ENCODE results near the gene RELN. TPM values are rescaled to one million over a fixed set of nuclear protein-coding genes. Genes with fewer than 3 reads are reported as not detected.
"Not testable (repeated sequence)": the region's sequence is repeated elsewhere in the genome, so short reads cannot be mapped to it uniquely, and the experiment has no call there.

Gene RELN
- total and polyA plus RNA-seq, 5 donors: 1.1 to 4.1 (median 1.4) TPM

DNA sequence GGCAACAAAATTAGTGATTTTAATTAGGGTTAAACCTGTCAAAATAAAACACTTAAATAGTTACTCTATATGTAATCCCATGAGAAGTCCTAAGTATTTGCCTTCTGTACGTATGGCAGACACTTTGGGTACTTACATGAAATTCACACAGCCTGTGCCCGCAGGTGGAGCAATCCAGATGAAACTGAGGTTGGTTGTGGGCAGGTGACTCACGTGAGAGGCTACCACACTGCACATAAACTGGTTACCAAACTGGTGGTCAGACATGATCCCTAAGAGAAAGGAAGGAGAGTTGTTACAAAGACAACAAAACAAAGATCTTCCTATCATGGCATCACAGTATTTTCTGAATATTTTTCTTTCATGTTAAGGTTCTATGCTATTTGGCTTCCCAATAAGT is 156.1 kb downstream of the RELN start:
- no peak overlapping the region for H3K27ac ChIP-seq (ENCODE audit: low read length)
- DNase-seq: no peak
- intact Hi-C loops (cut with DNase I): no loop called here
- H3K27me3 ChIP-seq (ENCODE audit: control insufficient read depth, insufficient read depth): no peaks in the 10 kb centered on the region
- WGBS: 80% methylated on average over 3 of the region's 3 CpGs
- H3K9me3 ChIP-seq (ENCODE audit: control insufficient read depth, low read length): no peaks in the 10 kb centered on the region
- no peaks in the 10 kb centered on the region for H3K4me1 ChIP-seq (ENCODE audit: control insufficient read depth, insufficient read depth, low read length)
- no peak for ATAC-seq
- no peak overlapping the region for H3K4me3 ChIP-seq (ENCODE audit: low read length)

DNA sequence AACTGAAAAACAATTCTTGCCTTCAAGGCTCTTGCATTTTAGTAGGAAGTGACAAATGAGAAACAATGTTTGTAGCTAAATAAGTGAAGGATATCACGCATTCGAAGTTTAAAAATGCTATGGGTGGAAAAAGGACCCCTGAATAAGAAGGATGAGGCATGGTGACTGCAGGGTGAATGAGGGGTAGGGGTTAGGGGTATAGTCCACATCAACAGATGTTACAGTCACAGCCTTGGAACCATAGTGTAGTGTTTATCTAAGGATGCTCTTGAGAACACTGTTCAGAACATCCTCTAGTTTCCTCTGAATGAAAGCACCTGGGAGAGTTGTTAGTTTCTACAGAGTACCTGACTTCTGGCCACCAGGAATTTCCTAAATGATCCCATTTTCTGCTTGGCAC is 157.0 kb downstream of the RELN start:
- ATAC-seq: no peak
- intact Hi-C loops (cut with DNase I): no loop called here

DNA sequence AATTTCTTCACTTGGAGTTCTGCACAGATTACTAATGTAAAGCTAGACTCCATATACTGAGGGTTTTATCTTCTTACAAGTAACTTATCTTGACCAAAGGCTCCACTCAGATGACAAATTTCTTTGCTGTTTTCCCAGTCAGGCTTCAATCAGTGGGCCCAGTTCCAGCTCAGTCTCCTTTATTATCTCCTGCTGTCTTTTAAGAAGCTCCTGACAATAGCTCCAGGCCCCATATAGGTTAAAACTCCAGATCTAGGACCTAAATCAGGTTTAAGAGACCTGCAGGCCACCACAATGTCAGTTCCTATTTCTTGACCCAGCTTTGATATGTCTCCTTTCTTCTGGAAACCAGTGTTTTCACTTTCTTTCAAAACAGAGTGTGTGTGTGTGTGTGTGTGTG is 165.2 kb downstream of the RELN start:
- Histone ChIP-seq H3K27ac (ENCODE audit: low read length) (no peak overlapping the region), H3K4me1 (ENCODE audit: control insufficient read depth, insufficient read depth, low read length) (no peaks in the 10 kb centered on the region), H3K9me3 (ENCODE audit: control insufficient read depth, low read length) (no peaks in the 10 kb centered on the region), H3K4me3 (ENCODE audit: low read length) (no peak overlapping the region), H3K27me3 (ENCODE audit: control insufficient read depth, insufficient read depth) (no peaks in the 10 kb centered on the region)
- ATAC-seq (no peak), DNase-seq (no peak)
- intact Hi-C loops (cut with DNase I): no loop called here

More for the DNA sequence above, 157.0 kb downstream of the RELN start:
- Histone ChIP-seq H3K4me1 (ENCODE audit: control insufficient read depth, insufficient read depth, low read length) (no peaks in the 10 kb centered on the region), H3K9me3 (ENCODE audit: control insufficient read depth, low read length) (no peaks in the 10 kb centered on the region), H3K27ac (ENCODE audit: low read length) (no peak overlapping the region), H3K27me3 (ENCODE audit: control insufficient read depth, insufficient read depth) (no peaks in the 10 kb centered on the region), H3K4me3 (ENCODE audit: low read length) (no peak overlapping the region)
- no peak for DNase-seq
- WGBS: 74% methylated on average over 2 of the region's 2 CpGs

DNA sequence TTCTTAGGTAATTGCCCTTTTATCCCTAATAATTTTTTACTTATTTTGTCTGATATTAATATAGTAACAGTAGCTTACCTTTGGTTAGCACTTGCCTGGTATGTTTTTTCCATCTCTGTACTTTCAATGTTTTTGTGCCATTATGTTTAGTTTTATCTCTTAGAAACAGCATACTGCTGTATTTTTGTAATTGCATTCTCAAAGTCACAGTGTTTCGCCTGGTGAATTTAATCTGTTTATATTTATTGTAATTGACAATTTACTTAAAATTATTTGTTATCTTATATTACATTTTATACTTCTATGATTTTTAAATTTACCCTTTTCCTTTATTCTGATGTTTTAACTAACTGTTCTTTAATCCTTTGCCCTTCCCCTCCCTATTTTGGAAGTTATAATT is 166.4 kb downstream of the RELN start:
- DNase-seq (no peak), ATAC-seq (no peak)
- Histone ChIP-seq H3K27ac (ENCODE audit: low read length) (no peak overlapping the region), H3K4me3 (ENCODE audit: low read length) (no peak overlapping the region), H3K27me3 (ENCODE audit: control insufficient read depth, insufficient read depth) (no peaks in the 10 kb centered on the region), H3K4me1 (ENCODE audit: control insufficient read depth, insufficient read depth, low read length) (no peaks in the 10 kb centered on the region), H3K9me3 (ENCODE audit: control insufficient read depth, low read length) (no peaks in the 10 kb centered on the region)
- 94% methylated on average over 1 of the region's 1 CpG for WGBS
- intact Hi-C loops (cut with DNase I): no loop called here

DNA sequence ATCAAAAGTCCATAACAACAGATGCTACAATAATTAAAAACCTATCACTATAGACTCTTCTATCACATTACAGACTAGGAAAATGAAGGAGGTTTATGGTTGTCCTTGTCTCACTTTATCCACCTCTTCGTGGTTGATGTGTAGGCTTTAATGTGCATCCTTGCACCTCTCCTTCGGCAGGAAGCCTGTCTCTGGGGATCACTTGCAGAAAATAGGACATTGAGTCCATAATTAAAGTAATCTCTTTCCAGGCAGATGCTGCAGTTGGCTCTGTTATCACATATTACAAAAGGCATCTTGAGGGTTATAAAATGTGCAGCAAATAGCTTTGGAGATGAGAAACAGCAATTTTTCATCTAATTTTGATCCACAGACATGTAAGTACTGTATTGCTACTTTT is 168.4 kb downstream of the RELN start:
- Histone ChIP-seq H3K4me1 (ENCODE audit: control insufficient read depth, insufficient read depth, low read length) (no peaks in the 10 kb centered on the region), H3K27ac (ENCODE audit: low read length) (no peak overlapping the region), H3K9me3 (ENCODE audit: control insufficient read depth, low read length) (no peaks in the 10 kb centered on the region), H3K27me3 (ENCODE audit: control insufficient read depth, insufficient read depth) (no peaks in the 10 kb centered on the region), H3K4me3 (ENCODE audit: low read length) (no peak overlapping the region)
- no peak for DNase-seq
- WGBS: 52% methylated on average over 2 of the region's 2 CpGs
- ATAC-seq: no peak
- intact Hi-C loops (cut with DNase I): no loop called here

DNA sequence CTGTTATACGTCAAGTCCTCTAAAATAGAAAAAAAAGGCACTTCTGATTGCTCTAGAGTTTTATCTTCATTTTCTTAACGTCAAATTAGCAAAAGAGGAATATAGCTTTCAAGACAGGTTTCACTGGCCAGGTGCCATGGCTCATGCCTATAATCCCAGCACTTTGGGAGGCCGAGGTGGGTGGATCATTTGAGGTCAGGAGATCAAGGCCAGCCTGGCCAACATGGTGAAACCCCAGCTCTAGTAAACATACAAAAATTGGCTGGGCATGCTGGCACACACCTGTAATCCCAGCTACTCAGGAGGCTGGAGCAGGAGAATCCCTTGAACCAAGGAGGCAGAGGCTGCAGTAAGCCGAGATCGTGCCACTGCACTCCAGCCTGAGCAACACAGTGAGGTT is 173.5 kb downstream of the RELN start:
- H3K27ac ChIP-seq (ENCODE audit: low read length); ATAC-seq; intact Hi-C loops (cut with DNase I); DNase-seq; H3K27me3 ChIP-seq (ENCODE audit: control insufficient read depth, insufficient read depth); H3K4me1 ChIP-seq (ENCODE audit: control insufficient read depth, insufficient read depth, low read length); H3K4me3 ChIP-seq (ENCODE audit: low read length); H3K9me3 ChIP-seq (ENCODE audit: control insufficient read depth, low read length): not testable (repeated sequence)
- 76% methylated on average over 5 of the region's 5 CpGs for WGBS

DNA sequence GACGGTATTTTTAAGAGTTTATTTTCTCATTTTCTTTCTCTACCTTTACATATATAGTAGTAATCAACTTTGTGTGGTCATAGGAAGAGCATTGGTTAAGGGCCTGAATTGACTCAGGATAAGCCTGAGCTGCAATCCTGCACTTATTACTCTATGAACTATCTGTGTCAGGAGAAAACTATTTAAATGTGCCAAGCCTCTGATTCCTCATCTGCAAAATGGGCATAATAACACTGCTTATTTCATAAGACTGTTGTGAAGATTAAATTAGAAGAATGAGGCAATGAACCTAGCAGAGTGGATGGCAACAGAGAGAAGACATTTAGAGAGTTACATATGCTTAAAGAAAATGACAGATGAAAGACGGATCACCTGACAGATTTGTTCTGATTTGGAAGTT is 175.5 kb downstream of the RELN start:
- ATAC-seq: no peak
- H3K27me3 ChIP-seq (ENCODE audit: control insufficient read depth, insufficient read depth): no peaks in the 10 kb centered on the region
- 86% methylated on average over 2 of the region's 2 CpGs for WGBS

DNA sequence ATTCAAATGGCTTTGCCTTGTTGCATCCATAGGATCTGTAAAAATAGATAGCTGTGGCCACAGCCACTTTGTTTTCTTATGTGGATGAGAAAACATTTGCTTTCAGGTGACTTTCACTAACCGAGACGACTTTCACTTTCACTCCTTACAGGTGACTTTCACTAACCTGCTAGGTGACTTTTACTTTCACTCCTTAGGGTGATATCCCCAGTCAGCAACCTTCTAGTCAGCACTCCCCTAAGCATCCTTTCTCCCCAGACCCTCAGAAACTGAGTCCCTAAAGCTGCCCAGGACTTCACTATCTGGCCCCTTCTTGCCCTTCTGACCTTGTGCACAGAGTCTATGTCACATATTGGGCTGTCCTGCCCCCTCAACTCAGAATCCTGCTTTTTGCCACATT is 177.5 kb downstream of the RELN start:
- no peaks in the 10 kb centered on the region for H3K9me3 ChIP-seq (ENCODE audit: control insufficient read depth, low read length)
- ATAC-seq (no peak), DNase-seq (no peak)
- intact Hi-C loops (cut with DNase I): no loop called here
- no peak overlapping the region for H3K27ac ChIP-seq (ENCODE audit: low read length)
- no peaks in the 10 kb centered on the region for H3K4me1 ChIP-seq (ENCODE audit: control insufficient read depth, insufficient read depth, low read length)
- 80% methylated on average over 2 of the region's 2 CpGs for WGBS
- H3K27me3 ChIP-seq (ENCODE audit: control insufficient read depth, insufficient read depth): no peaks in the 10 kb centered on the region
- H3K4me3 ChIP-seq (ENCODE audit: low read length): no peak overlapping the region

More for the DNA sequence above, 175.5 kb downstream of the RELN start:
- intact Hi-C loops (cut with DNase I): no loop called here
- Histone ChIP-seq H3K4me3 (ENCODE audit: low read length) (no peak overlapping the region), H3K4me1 (ENCODE audit: control insufficient read depth, insufficient read depth, low read length) (no peaks in the 10 kb centered on the region), H3K27ac (ENCODE audit: low read length) (no peak overlapping the region), H3K9me3 (ENCODE audit: control insufficient read depth, low read length) (no peaks in the 10 kb centered on the region)
- DNase-seq: no peak

DNA sequence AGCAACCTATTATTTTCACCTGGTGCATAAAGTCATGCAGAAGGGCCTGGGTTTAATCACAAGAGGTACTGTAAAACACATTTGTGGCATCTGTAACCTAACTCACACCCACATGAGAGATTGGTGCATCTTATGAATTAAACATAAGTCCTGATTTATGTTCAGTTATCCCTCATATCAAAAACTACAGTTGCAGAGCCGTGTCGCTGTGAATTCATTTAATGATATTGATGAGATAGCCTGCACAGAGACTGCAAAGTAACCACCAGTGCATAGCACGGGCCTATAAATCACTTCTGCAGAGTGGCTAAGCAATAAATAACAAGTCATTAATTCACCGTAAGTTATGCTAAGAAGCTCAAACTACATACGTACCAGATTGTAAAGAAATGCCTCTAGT is 178.2 kb downstream of the RELN start:
- Histone ChIP-seq H3K27me3 (ENCODE audit: control insufficient read depth, insufficient read depth) (no peaks in the 10 kb centered on the region), H3K4me1 (ENCODE audit: control insufficient read depth, insufficient read depth, low read length) (no peaks in the 10 kb centered on the region), H3K4me3 (ENCODE audit: low read length) (no peak overlapping the region), H3K27ac (ENCODE audit: low read length) (no peak overlapping the region), H3K9me3 (ENCODE audit: control insufficient read depth, low read length) (no peaks in the 10 kb centered on the region)
- WGBS: 76% methylated on average over 5 of the region's 5 CpGs
- intact Hi-C loops (cut with DNase I): no loop called here
- ATAC-seq: no peak
- no peak for DNase-seq

DNA sequence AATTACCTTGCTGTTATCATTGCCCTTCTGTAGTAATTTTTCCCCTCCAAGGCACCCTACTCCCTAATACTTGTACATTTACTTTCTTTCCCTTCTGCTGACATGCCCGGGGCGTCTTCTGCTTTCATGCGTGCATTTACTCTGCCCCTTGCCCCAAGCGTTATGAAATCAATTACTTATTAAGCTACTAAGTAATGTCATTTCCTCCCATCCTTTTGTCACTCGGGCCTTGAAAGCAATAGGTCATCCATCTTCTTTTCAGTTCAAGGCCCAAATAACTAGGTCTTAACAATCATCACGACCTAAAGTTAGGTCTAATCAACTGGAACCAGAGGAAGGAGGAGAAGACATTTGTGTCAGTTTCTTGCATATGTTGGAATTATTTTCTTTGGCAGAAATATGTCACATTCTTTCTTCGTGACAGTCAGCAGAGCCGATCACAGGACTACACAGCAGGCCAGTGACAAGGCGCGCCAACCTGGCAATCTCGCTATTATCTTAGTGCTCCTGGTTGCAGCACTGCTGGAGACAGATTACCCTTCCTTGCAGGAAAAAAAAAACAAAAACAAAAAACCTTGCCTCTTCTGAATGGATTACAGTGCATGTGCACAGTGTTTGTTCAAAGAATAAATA is 179.2 kb downstream of the RELN start:
- no peak overlapping the region for H3K4me3 ChIP-seq (ENCODE audit: low read length)
- H3K4me1 ChIP-seq (ENCODE audit: control insufficient read depth, insufficient read depth, low read length): no peaks in the 10 kb centered on the region
- intact Hi-C loops (cut with DNase I): no loop called here
- DNase-seq: peak in 1 of 3 donors; percentile 7
- ATAC-seq: no peak
- no peaks in the 10 kb centered on the region for H3K27me3 ChIP-seq (ENCODE audit: control insufficient read depth, insufficient read depth)
- no peak overlapping the region for H3K27ac ChIP-seq (ENCODE audit: low read length)
- 37% methylated on average over 11 of the region's 11 CpGs for WGBS
- H3K9me3 ChIP-seq (ENCODE audit: control insufficient read depth, low read length): no peaks in the 10 kb centered on the region

DNA sequence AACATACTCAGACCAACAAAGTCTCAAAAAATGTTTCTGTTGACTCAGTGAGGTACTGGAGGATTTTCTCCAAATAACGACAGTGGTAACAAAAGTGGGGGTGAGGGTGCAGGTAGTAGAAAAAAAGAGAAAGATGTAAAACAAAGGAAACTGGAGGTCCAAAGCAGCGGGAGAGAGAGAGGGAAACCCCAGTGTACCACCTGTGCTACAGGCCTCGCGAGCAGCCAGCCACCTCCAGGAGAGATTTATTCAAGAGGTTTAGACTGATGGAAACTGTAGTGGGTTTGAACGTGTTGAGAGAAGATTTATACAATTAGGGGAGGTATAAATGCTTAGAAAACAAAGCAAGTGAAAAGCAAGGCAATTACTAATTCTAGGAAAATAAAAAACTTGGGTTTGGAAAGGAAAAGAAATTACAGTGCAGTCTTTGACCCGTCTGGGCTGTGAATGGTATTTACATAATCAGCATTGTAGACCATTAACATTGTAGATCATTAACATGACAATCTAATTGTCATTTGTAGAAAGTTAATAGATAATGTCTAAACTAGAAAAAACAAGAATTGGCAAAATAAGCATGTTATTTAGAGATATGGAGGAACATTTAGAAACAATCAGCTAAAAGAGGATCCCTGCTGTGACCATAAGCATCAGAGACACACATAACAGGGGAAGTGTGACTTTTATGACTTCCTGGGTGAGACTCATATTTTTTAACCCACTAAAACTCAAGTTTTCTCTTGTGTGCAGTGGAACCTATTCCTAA is 180.0 kb downstream of the RELN start:
- no peaks in the 10 kb centered on the region for H3K27me3 ChIP-seq (ENCODE audit: control insufficient read depth, insufficient read depth)
- H3K27ac ChIP-seq (ENCODE audit: low read length): no peak overlapping the region
- ATAC-seq (no peak), DNase-seq (no peak)
- no peak overlapping the region for H3K4me3 ChIP-seq (ENCODE audit: low read length)
- H3K9me3 ChIP-seq (ENCODE audit: control insufficient read depth, low read length): no peaks in the 10 kb centered on the region
- 80% methylated on average over 6 of the region's 6 CpGs for WGBS
- intact Hi-C loops (cut with DNase I): no loop called here
- H3K4me1 ChIP-seq (ENCODE audit: control insufficient read depth, insufficient read depth, low read length): no peaks in the 10 kb centered on the region
